DND-41 (cell line): Measurements from ENCODE around the gene DCST1.

Experiments
- CTCF ChIP-seq: IDR thresholded peaks from 2 replicates; pipeline ENCODE4 v1.5.1; 2012; ENCODE audit warnings: borderline replicate concordance, low read length, moderate library complexity, mild to moderate bottlenecking; ENCODE audit not compliant: poor library complexity, severe bottlenecking; ENCODE audit errors: extremely low read depth
- EZH2 ChIP-seq: IDR thresholded peaks from 3 replicates; pipeline ENCODE4 v1.6.1; 2012; ENCODE audit warnings: borderline replicate concordance, low read depth, mild to moderate bottlenecking, moderate library complexity, low read length, inconsistent platforms; ENCODE audit not compliant: severe bottlenecking

- TF ChIP-seq CTCF = no peak
- no peak for TF ChIP-seq EZH2
Observed at GRCh38 chr1:155085504-155086127, 52.0 kb downstream of the DCST1 start.
